Endothelial cell of umbilical vein (primary cell): ENCODE measurements around the gene FARP1. TPM values are rescaled to one million over a fixed set of nuclear protein-coding genes. Genes with fewer than 3 reads are reported as not detected.

ENCODE experiments used
- BruUV-seq: library from RNA; stranded (reverse); fragments of 400-500 nt; replicated peaks from 2 replicates; lab custom pipeline; 2021; lab: Mats Ljungman, UMichigan
- CTCF ChIA-PET: fragments of 300-600, 350-600 bp; sonication (Branson Sonifier 250); formaldehyde crosslinking; loops from one replicate; lab custom pipeline; 2021; ENCODE audit warnings: antibody characterized with exemption, inconsistent platforms; lab: Charles Lee
- POLR2A ChIA-PET: fragments of 300-600, 350-600 bp; sonication (Branson Sonifier 250); formaldehyde crosslinking; loops from one replicate; lab custom pipeline; 2021; ENCODE audit warnings: antibody characterized with exemption, inconsistent platforms; lab: Charles Lee
- DNase-seq: peaks from one replicate; pipeline ENCODE4 v3.0.0-alpha.2; 2011; ENCODE audit warnings: low read depth, low spot score
- FAIRE-seq: peaks from 2 replicates; lab custom pipeline; 2011; peaks lifted over from hg19 to GRCh38; lab: Jason Lieb, UNC
- H2AFZ ChIP-seq: 2 replicates; pipeline ENCODE4 v1.6.0; 2012; ENCODE audit warnings: low read depth, low read length, control low read depth, inconsistent platforms
- H3K27ac ChIP-seq: 2 replicates; pipeline ENCODE4 v1.5.1; 2011; ENCODE audit warnings: low read depth, mild to moderate bottlenecking, control low read depth, low read length, moderate library complexity; ENCODE audit not compliant: insufficient read depth
- H3K27me3 ChIP-seq, 2 experiments: 2 replicates each; pipeline versions ENCODE4 v1.6.0 to v1.6.1; 2011; ENCODE audit warnings: low read length in 2 of 2, mixed read lengths in 1 of 2; ENCODE audit not compliant: control insufficient read depth in 2 of 2, insufficient read depth in 2 of 2
- H3K36me3 ChIP-seq, 2 experiments: 2 replicates in 1 of 2; 3 replicates in 1 of 2; pipeline ENCODE4 v1.5.1; 2011; ENCODE audit warnings: low read length in 2 of 2, mild to moderate bottlenecking in 1 of 2, moderate library complexity in 1 of 2; ENCODE audit not compliant: control insufficient read depth in 2 of 2, insufficient read depth in 2 of 2; ENCODE audit errors: extremely low read depth in 1 of 2
- H3K4me1 ChIP-seq: 3 replicates; pipeline ENCODE4 v1.5.1; 2011; ENCODE audit warnings: mild to moderate bottlenecking, low read length; ENCODE audit not compliant: control insufficient read depth, insufficient read depth; ENCODE audit errors: extremely low read depth
- H3K4me2 ChIP-seq: 2 replicates; pipeline ENCODE4 v1.6.1; 2011; ENCODE audit warnings: low read length, control low read depth, mixed read lengths; ENCODE audit not compliant: insufficient read depth
- H3K4me3 ChIP-seq, 3 experiments: fragments of 200-600 bp in 1 of 3; sonication (generic), shearing (Covaris generic) in 1 of 3; replicated peaks in 1 of 3; 2 replicates each; pipeline ENCODE4 v1.5.1; 2011 to 2016; ENCODE audit warnings: control low read depth in 3 of 3, low read length in 3 of 3, mild to moderate bottlenecking in 2 of 3, inconsistent platforms in 1 of 3, low read depth in 1 of 3, moderate library complexity in 1 of 3; ENCODE audit not compliant: insufficient read depth in 1 of 3
- H3K79me2 ChIP-seq: 2 replicates; pipeline ENCODE4 v1.6.0; 2012; ENCODE audit warnings: low read length, inconsistent platforms; ENCODE audit not compliant: control insufficient read depth, insufficient read depth
- H3K9ac ChIP-seq: replicated peaks from 2 replicates; pipeline ENCODE3; 2011; ENCODE audit warnings: low read length, control low read depth; ENCODE audit not compliant: insufficient read depth; ENCODE audit errors: extremely low read depth
- H3K9me1 ChIP-seq: replicated peaks from 3 replicates; pipeline ENCODE4 v1.6.0; 2011; ENCODE audit warnings: mild to moderate bottlenecking, low read length; ENCODE audit not compliant: control insufficient read depth, insufficient read depth; ENCODE audit errors: extremely low read depth
- H3K9me3 ChIP-seq: replicated peaks from 2 replicates; pipeline ENCODE4 v1.5.1; 2012; ENCODE audit warnings: low read length, inconsistent platforms; ENCODE audit not compliant: control insufficient read depth, insufficient read depth
- H4K20me1 ChIP-seq: replicated peaks from 2 replicates; pipeline ENCODE3; 2011; ENCODE audit warnings: mild to moderate bottlenecking, low read length; ENCODE audit not compliant: control insufficient read depth, insufficient read depth; ENCODE audit errors: extremely low read depth
- GATA2 ChIP-seq: IDR thresholded peaks from 2 replicates; pipeline ENCODE4 v1.7.0; 2011; ENCODE audit warnings: low read depth, mild to moderate bottlenecking, moderate library complexity, mixed read lengths, low read length; ENCODE audit not compliant: insufficient read length, insufficient read depth
- MYC ChIP-seq: IDR thresholded peaks from one replicate; pipeline ENCODE4 v1.6.1; 2011; ENCODE audit warnings: mild to moderate bottlenecking, low read depth, low read length
- POLR2A ChIP-seq: IDR thresholded peaks from 2 replicates; pipeline ENCODE4 v1.6.1; 2012; ENCODE audit warnings: low read depth, mild to moderate bottlenecking, control low read depth, low read length
- POLR2AphosphoS5 ChIP-seq: IDR thresholded peaks from 2 replicates; pipeline ENCODE4 v1.6.1; 2012; ENCODE audit warnings: low read depth, mild to moderate bottlenecking, control low read depth, low read length, moderate library complexity; ENCODE audit not compliant: insufficient read depth
- dilution Hi-C: fragments of 300-500 bp; cut with MboI; formaldehyde crosslinking; loops from one replicate; pipeline ENCODE4 v1.15.0; 2019; ENCODE audit warnings: low sequenced_read_pairs; ENCODE audit not compliant: extremely low pct_ligation_motif_present
- intact Hi-C: fragments of 100-400 bp; cut with micrococcal nuclease; formaldehyde crosslinking; loops from one replicate; pipeline ENCODE4 v1.10.0; 2022
- polyA plus RNA-seq, 4 experiments: library from polyadenylated mRNA; depleted of rRNA in 3 of 4; stranded (reverse) in 3 of 4; unstranded in 1 of 4; fragments of >200 nt; gene quantifications; 2 replicates each; pipeline versions ENCODE4 v1.2.1 to v1.2.3, GENCODE V29; 2011 to 2012; ENCODE audit warnings: missing spikeins in 1 of 4
- total RNA-seq: library from RNA; stranded (reverse); gene quantifications from 2 replicates; pipeline ENCODE4 v1.2.3, GENCODE V29; 2021
- TF ChIP-seq, protein P1 (sequence below), 2 donors: IDR thresholded peaks; 1 replicate in 1 of 2; 2 replicates in 1 of 2; pipeline ENCODE4 v1.5.1; 2011; ENCODE audit warnings: low read length in 2 of 2, mild to moderate bottlenecking in 2 of 2, moderate library complexity in 2 of 2, control low read depth in 1 of 2, inconsistent platforms in 1 of 2, low read depth in 1 of 2; ENCODE audit not compliant: insufficient read depth in 1 of 2; ENCODE audit errors: extremely low read depth in 1 of 2
- TF ChIP-seq, protein P2 (sequence below): IDR thresholded peaks from 2 replicates; pipeline ENCODE4 v1.6.1; 2011; ENCODE audit not compliant: insufficient read depth, insufficient read length

FARP1 gene
- total and polyA plus RNA-seq, 2 donors (not counting 3 experiments of a cell fraction or from before 2014, with no cell fraction given), result 19.0 to 77.7 TPM

DNA sequence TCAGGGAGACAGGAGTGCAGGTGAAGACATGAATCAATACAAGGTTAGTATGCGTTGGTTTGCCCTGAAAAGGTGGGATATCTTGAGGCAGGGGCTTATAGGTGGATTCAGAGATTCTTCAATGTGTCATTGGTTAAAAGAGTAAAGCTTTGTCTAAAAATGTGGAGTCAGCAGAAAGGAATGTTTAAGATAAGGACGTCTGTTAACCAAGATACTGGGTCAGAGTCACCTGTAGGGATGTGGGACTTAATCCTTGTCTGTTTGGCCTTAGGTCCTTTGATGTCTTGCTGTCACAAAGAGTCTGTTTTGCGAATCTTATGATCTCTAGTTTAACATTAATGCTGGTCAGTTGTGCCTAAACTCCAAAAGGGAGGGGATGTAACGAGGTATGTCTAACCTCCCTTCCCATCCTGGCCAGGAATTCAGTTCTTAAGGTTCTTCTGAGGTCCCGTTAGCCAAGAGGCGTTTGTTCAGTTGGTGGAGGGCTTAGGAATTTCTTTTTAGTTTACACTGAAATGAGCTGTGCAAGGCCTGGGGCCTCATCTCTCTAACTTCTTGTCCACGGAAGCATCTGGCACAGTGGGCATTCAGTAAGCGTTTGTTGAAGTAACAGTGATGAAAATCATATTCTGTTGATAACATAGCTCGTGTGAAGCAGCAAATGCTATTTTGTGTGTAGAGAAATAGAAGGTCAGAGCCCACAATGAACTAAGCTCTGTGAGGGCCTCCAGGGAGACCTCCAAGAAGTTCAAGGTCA lies 130.4 kb downstream of the FARP1 start:
- no peak overlapping the region for H2AFZ ChIP-seq
- no peaks in the 10 kb centered on the region for H3K27me3 ChIP-seq
- DNase-seq, result no peak
- POLR2A ChIA-PET, result no interaction called here
- dilution Hi-C loops, result no loop called here
- H3K27ac ChIP-seq, result no peak overlapping the region
- TF ChIP-seq, protein P1, sequence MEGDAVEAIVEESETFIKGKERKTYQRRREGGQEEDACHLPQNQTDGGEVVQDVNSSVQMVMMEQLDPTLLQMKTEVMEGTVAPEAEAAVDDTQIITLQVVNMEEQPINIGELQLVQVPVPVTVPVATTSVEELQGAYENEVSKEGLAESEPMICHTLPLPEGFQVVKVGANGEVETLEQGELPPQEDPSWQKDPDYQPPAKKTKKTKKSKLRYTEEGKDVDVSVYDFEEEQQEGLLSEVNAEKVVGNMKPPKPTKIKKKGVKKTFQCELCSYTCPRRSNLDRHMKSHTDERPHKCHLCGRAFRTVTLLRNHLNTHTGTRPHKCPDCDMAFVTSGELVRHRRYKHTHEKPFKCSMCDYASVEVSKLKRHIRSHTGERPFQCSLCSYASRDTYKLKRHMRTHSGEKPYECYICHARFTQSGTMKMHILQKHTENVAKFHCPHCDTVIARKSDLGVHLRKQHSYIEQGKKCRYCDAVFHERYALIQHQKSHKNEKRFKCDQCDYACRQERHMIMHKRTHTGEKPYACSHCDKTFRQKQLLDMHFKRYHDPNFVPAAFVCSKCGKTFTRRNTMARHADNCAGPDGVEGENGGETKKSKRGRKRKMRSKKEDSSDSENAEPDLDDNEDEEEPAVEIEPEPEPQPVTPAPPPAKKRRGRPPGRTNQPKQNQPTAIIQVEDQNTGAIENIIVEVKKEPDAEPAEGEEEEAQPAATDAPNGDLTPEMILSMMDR (IDR thresholded peaks at IDR 0.05; ENCODE audit: extremely low read depth in 1 of 2, insufficient read depth in 1 of 2, low read depth in 1 of 2, low read length in 2 of 2), result no peak
- TF ChIP-seq POLR2AphosphoS5 (no peak), GATA2 (no peak), MYC (no peak), POLR2A (no peak)
- TF ChIP-seq, protein P2, sequence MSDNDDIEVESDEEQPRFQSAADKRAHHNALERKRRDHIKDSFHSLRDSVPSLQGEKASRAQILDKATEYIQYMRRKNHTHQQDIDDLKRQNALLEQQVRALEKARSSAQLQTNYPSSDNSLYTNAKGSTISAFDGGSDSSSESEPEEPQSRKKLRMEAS, result no peak
- FAIRE-seq, result no peak
- no peaks in the 10 kb centered on the region for H3K36me3 ChIP-seq
- no peak overlapping the region for H3K9ac ChIP-seq
- no peaks in the 10 kb centered on the region for H4K20me1 ChIP-seq
- CTCF ChIA-PET, result interaction anchor here (0.8 kb wide), 1 partner anchor 12 kb away, joined by 3 read pairs; no protein-coding TSS in a partner anchor
- no peaks in the 10 kb centered on the region for H3K9me3 ChIP-seq
- H3K4me3 ChIP-seq, result no peak overlapping the region
- BruUV-seq, result no TSS peak
- no peak overlapping the region for H3K4me2 ChIP-seq
- no peaks in the 10 kb centered on the region for H3K4me1 ChIP-seq
- no peaks in the 10 kb centered on the region for H3K9me1 ChIP-seq
- intact Hi-C loops, result no loop called here
- H3K79me2 ChIP-seq, result no peaks in the 10 kb centered on the region
